Endothelial cell of umbilical vein (primary cell): ENCODE measurements around the gene MS4A6E. TPM values are rescaled to one million over a fixed set of nuclear protein-coding genes. Genes with fewer than 3 reads are reported as not detected.

ENCODE experiments used
- BruUV-seq: library from RNA; stranded (reverse); fragments of 400-500 nt; replicated peaks from 2 replicates; lab custom pipeline; 2021; lab: Mats Ljungman, UMichigan
- CTCF ChIA-PET: fragments of 300-600, 350-600 bp; sonication (Branson Sonifier 250); formaldehyde crosslinking; loops from one replicate; lab custom pipeline; 2021; ENCODE audit warnings: antibody characterized with exemption, inconsistent platforms; lab: Charles Lee
- POLR2A ChIA-PET: fragments of 300-600, 350-600 bp; sonication (Branson Sonifier 250); formaldehyde crosslinking; loops from one replicate; lab custom pipeline; 2021; ENCODE audit warnings: antibody characterized with exemption, inconsistent platforms; lab: Charles Lee
- DNase-seq: peaks from one replicate; pipeline ENCODE4 v3.0.0-alpha.2; 2011; ENCODE audit warnings: low read depth, low spot score
- FAIRE-seq: peaks from 2 replicates; lab custom pipeline; 2011; peaks lifted over from hg19 to GRCh38; lab: Jason Lieb, UNC
- H2AFZ ChIP-seq: 2 replicates; pipeline ENCODE4 v1.6.0; 2012; ENCODE audit warnings: low read depth, low read length, control low read depth, inconsistent platforms
- H3K27ac ChIP-seq: 2 replicates; pipeline ENCODE4 v1.5.1; 2011; ENCODE audit warnings: low read depth, mild to moderate bottlenecking, control low read depth, low read length, moderate library complexity; ENCODE audit not compliant: insufficient read depth
- H3K27me3 ChIP-seq, 2 experiments: 2 replicates each; pipeline versions ENCODE4 v1.6.0 to v1.6.1; 2011; ENCODE audit warnings: low read length in 2 of 2, mixed read lengths in 1 of 2; ENCODE audit not compliant: control insufficient read depth in 2 of 2, insufficient read depth in 2 of 2
- H3K36me3 ChIP-seq, 2 experiments: 2 replicates in 1 of 2; 3 replicates in 1 of 2; pipeline ENCODE4 v1.5.1; 2011; ENCODE audit warnings: low read length in 2 of 2, mild to moderate bottlenecking in 1 of 2, moderate library complexity in 1 of 2; ENCODE audit not compliant: control insufficient read depth in 2 of 2, insufficient read depth in 2 of 2; ENCODE audit errors: extremely low read depth in 1 of 2
- H3K4me1 ChIP-seq: 3 replicates; pipeline ENCODE4 v1.5.1; 2011; ENCODE audit warnings: mild to moderate bottlenecking, low read length; ENCODE audit not compliant: control insufficient read depth, insufficient read depth; ENCODE audit errors: extremely low read depth
- H3K4me2 ChIP-seq: 2 replicates; pipeline ENCODE4 v1.6.1; 2011; ENCODE audit warnings: low read length, control low read depth, mixed read lengths; ENCODE audit not compliant: insufficient read depth
- H3K4me3 ChIP-seq, 3 experiments: fragments of 200-600 bp in 1 of 3; sonication (generic), shearing (Covaris generic) in 1 of 3; replicated peaks in 1 of 3; 2 replicates each; pipeline ENCODE4 v1.5.1; 2011 to 2016; ENCODE audit warnings: control low read depth in 3 of 3, low read length in 3 of 3, mild to moderate bottlenecking in 2 of 3, inconsistent platforms in 1 of 3, low read depth in 1 of 3, moderate library complexity in 1 of 3; ENCODE audit not compliant: insufficient read depth in 1 of 3
- H3K79me2 ChIP-seq: 2 replicates; pipeline ENCODE4 v1.6.0; 2012; ENCODE audit warnings: low read length, inconsistent platforms; ENCODE audit not compliant: control insufficient read depth, insufficient read depth
- H3K9ac ChIP-seq: replicated peaks from 2 replicates; pipeline ENCODE3; 2011; ENCODE audit warnings: low read length, control low read depth; ENCODE audit not compliant: insufficient read depth; ENCODE audit errors: extremely low read depth
- H3K9me1 ChIP-seq: replicated peaks from 3 replicates; pipeline ENCODE4 v1.6.0; 2011; ENCODE audit warnings: mild to moderate bottlenecking, low read length; ENCODE audit not compliant: control insufficient read depth, insufficient read depth; ENCODE audit errors: extremely low read depth
- H3K9me3 ChIP-seq: replicated peaks from 2 replicates; pipeline ENCODE4 v1.5.1; 2012; ENCODE audit warnings: low read length, inconsistent platforms; ENCODE audit not compliant: control insufficient read depth, insufficient read depth
- H4K20me1 ChIP-seq: replicated peaks from 2 replicates; pipeline ENCODE3; 2011; ENCODE audit warnings: mild to moderate bottlenecking, low read length; ENCODE audit not compliant: control insufficient read depth, insufficient read depth; ENCODE audit errors: extremely low read depth
- EZH2 ChIP-seq: IDR thresholded peaks from 2 replicates; pipeline ENCODE4 v1.6.1; 2012; ENCODE audit warnings: borderline replicate concordance, low read depth, mild to moderate bottlenecking, moderate library complexity, low read length, inconsistent platforms; ENCODE audit not compliant: severe bottlenecking
- FOS ChIP-seq: IDR thresholded peaks from 2 replicates; pipeline ENCODE4 v1.6.1; 2011; ENCODE audit warnings: mild to moderate bottlenecking, low read length, moderate library complexity, borderline replicate concordance; ENCODE audit not compliant: insufficient read depth
- GATA2 ChIP-seq: IDR thresholded peaks from 2 replicates; pipeline ENCODE4 v1.7.0; 2011; ENCODE audit warnings: low read depth, mild to moderate bottlenecking, moderate library complexity, mixed read lengths, low read length; ENCODE audit not compliant: insufficient read length, insufficient read depth
- JUN ChIP-seq: IDR thresholded peaks from 2 replicates; pipeline ENCODE4 v1.6.1; 2011; ENCODE audit warnings: borderline replicate concordance, low read depth; ENCODE audit not compliant: insufficient read length, insufficient read depth
- MYC ChIP-seq: IDR thresholded peaks from one replicate; pipeline ENCODE4 v1.6.1; 2011; ENCODE audit warnings: mild to moderate bottlenecking, low read depth, low read length
- POLR2A ChIP-seq: IDR thresholded peaks from 2 replicates; pipeline ENCODE4 v1.6.1; 2012; ENCODE audit warnings: low read depth, mild to moderate bottlenecking, control low read depth, low read length
- POLR2AphosphoS5 ChIP-seq: IDR thresholded peaks from 2 replicates; pipeline ENCODE4 v1.6.1; 2012; ENCODE audit warnings: low read depth, mild to moderate bottlenecking, control low read depth, low read length, moderate library complexity; ENCODE audit not compliant: insufficient read depth
- dilution Hi-C: fragments of 300-500 bp; cut with MboI; formaldehyde crosslinking; loops from one replicate; pipeline ENCODE4 v1.15.0; 2019; ENCODE audit warnings: low sequenced_read_pairs; ENCODE audit not compliant: extremely low pct_ligation_motif_present
- intact Hi-C: fragments of 100-400 bp; cut with micrococcal nuclease; formaldehyde crosslinking; loops from one replicate; pipeline ENCODE4 v1.10.0; 2022
- polyA plus RNA-seq, 4 experiments: library from polyadenylated mRNA; depleted of rRNA in 3 of 4; stranded (reverse) in 3 of 4; unstranded in 1 of 4; fragments of >200 nt; gene quantifications; 2 replicates each; pipeline versions ENCODE4 v1.2.1 to v1.2.3, GENCODE V29; 2011 to 2012; ENCODE audit warnings: missing spikeins in 1 of 4
- total RNA-seq: library from RNA; stranded (reverse); gene quantifications from 2 replicates; pipeline ENCODE4 v1.2.3, GENCODE V29; 2021
- TF ChIP-seq, protein P1 (sequence below): IDR thresholded peaks from 2 replicates; pipeline ENCODE4 v1.6.1; 2011; ENCODE audit not compliant: insufficient read depth, insufficient read length
- TF ChIP-seq, protein P2 (sequence below), 2 donors: IDR thresholded peaks; 1 replicate in 1 of 2; 2 replicates in 1 of 2; pipeline ENCODE4 v1.5.1; 2011; ENCODE audit warnings: low read length in 2 of 2, mild to moderate bottlenecking in 2 of 2, moderate library complexity in 2 of 2, control low read depth in 1 of 2, inconsistent platforms in 1 of 2, low read depth in 1 of 2; ENCODE audit not compliant: insufficient read depth in 1 of 2; ENCODE audit errors: extremely low read depth in 1 of 2

Gene MS4A6E
- total and polyA plus RNA-seq, 2 donors (not counting 3 experiments of a cell fraction or from before 2014, with no cell fraction given) = not detected

DNA sequence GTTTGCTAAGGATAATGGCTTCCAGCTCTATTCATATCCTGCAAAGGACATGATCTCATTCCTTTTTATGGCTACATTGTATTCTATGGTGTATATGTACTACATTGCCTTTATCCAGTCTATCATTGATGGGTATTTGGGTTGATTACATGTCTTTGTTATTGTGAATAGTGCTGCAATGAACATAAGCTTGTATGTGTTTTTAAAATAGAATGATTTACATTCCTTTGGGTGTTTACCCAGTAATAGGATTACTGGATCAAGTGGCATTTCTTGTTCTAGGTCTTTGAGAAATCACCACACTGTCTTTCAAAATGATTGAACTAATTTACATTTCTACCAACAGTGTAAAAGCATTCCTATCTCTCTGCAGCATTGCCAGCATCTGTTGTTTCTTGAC lies 6.0 kb upstream of the MS4A6E start:
- TF ChIP-seq GATA2 (no peak), POLR2AphosphoS5 (no peak), POLR2A (no peak), EZH2 (no peak), FOS (no peak)
- TF ChIP-seq, protein P1, sequence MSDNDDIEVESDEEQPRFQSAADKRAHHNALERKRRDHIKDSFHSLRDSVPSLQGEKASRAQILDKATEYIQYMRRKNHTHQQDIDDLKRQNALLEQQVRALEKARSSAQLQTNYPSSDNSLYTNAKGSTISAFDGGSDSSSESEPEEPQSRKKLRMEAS = no peak
- BruUV-seq = no TSS peak
- Histone ChIP-seq H3K27me3 (no peaks in the 10 kb centered on the region), H4K20me1 (no peaks in the 10 kb centered on the region), H3K4me1 (no peaks in the 10 kb centered on the region), H3K9me3 (no peaks in the 10 kb centered on the region), H3K4me2 (no peak overlapping the region), H3K4me3 (no peak overlapping the region), H3K27ac (no peak overlapping the region), H2AFZ (no peak overlapping the region), H3K9ac (no peak overlapping the region), H3K79me2 (no peaks in the 10 kb centered on the region), H3K9me1 (no peaks in the 10 kb centered on the region), H3K36me3 (no peaks in the 10 kb centered on the region)
- ChIA-PET CTCF (interaction anchor here (1.8 to 3.1 kb wide), 2 partner anchors 13 to 42 kb away, joined by 5 to 13 read pairs; no protein-coding TSS in a partner anchor), POLR2A (no interaction called here)
- FAIRE-seq = no peak
- dilution Hi-C loops = no loop called here
- DNase-seq = no peak
- intact Hi-C loops = no loop called here

DNA sequence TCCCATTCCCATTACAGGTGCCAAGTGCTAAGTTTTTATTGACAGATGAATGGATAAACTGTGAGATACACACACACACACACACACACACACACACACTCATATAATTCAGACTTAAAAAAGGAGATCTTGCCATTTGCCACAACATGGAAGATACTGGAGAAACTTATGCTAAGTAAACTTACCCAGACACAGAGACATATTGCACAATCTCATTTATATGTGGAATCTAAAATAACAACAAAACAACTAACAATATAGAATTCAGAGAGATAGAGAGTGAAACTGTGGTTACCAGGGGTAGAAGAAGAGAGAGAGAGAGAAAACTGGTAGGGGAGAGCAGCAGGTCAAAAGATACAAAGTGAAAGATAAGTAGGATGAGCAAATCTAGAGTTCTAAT lies 1.4 kb downstream of the MS4A6E start:
- H3K9ac ChIP-seq = no peak overlapping the region
- no peak for DNase-seq
- no peaks in the 10 kb centered on the region for H3K9me1 ChIP-seq
- no peak for FAIRE-seq
- no peak overlapping the region for H3K4me3 ChIP-seq
- dilution Hi-C loops = no loop called here
- H3K27me3 ChIP-seq = peaks cover 0 to 3% of the 10 kb centered on the region in 2 experiments
- no peak overlapping the region for H2AFZ ChIP-seq
- no peaks in the 10 kb centered on the region for H3K79me2 ChIP-seq
- H3K4me2 ChIP-seq = no peak overlapping the region
- no peaks in the 10 kb centered on the region for H3K36me3 ChIP-seq
- BruUV-seq = no TSS peak
- intact Hi-C loops = no loop called here
- H3K4me1 ChIP-seq = no peaks in the 10 kb centered on the region
- CTCF ChIA-PET = no interaction called here
- no peaks in the 10 kb centered on the region for H4K20me1 ChIP-seq
- H3K27ac ChIP-seq = no peak overlapping the region
- no peaks in the 10 kb centered on the region for H3K9me3 ChIP-seq
- TF ChIP-seq POLR2AphosphoS5 = no peak
- no peak for TF ChIP-seq POLR2A
- no peak for TF ChIP-seq MYC
- TF ChIP-seq, protein P2, sequence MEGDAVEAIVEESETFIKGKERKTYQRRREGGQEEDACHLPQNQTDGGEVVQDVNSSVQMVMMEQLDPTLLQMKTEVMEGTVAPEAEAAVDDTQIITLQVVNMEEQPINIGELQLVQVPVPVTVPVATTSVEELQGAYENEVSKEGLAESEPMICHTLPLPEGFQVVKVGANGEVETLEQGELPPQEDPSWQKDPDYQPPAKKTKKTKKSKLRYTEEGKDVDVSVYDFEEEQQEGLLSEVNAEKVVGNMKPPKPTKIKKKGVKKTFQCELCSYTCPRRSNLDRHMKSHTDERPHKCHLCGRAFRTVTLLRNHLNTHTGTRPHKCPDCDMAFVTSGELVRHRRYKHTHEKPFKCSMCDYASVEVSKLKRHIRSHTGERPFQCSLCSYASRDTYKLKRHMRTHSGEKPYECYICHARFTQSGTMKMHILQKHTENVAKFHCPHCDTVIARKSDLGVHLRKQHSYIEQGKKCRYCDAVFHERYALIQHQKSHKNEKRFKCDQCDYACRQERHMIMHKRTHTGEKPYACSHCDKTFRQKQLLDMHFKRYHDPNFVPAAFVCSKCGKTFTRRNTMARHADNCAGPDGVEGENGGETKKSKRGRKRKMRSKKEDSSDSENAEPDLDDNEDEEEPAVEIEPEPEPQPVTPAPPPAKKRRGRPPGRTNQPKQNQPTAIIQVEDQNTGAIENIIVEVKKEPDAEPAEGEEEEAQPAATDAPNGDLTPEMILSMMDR (IDR thresholded peaks at IDR 0.05; ENCODE audit: extremely low read depth in 1 of 2, insufficient read depth in 1 of 2, low read depth in 1 of 2, low read length in 2 of 2) = no peak
- TF ChIP-seq, protein P1 = no peak
- TF ChIP-seq GATA2 = no peak
- TF ChIP-seq EZH2 = no peak
- no peak for TF ChIP-seq FOS
- TF ChIP-seq JUN = no peak
- POLR2A ChIA-PET = no interaction called here
